ENCODE data around the gene DNER. TPM values are rescaled to one million over a fixed set of nuclear protein-coding genes. Genes with fewer than 3 reads are reported as not detected.

DNER gene
- total and polyA plus RNA-seq, 2 donors (not counting 3 experiments of a cell fraction or from before 2014, with no cell fraction given), result 0.01 TPM; not detected in 1

DNA sequence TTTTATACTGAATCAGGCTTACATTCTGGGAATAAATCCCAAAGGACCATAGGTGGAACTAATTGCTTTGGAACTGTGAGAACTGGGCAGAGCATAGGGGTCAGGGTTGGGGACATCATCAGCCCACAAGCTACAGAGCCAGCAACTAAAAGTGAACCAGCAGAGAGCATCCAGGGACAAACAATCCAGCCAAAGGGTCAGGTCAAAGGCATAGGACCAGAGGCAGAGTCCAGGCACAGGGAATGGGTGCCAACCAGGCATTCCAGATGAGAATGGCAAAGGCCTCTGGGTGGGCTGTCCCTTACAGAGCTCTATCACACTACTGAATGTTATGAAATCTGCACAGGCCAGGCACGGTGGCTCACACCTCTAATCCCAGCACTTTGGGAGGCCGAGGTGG lies 12.3 kb upstream of the DNER start:
- Histone ChIP-seq H3K27ac (ENCODE audit: insufficient read depth, low read depth, low read length) (no peak overlapping the region), H3K9ac (replicated peaks; ENCODE audit: extremely low read depth, insufficient read depth, low read length) (no peak overlapping the region), H3K9me1 (replicated peaks; ENCODE audit: control insufficient read depth, extremely low read depth, insufficient read depth, low read length) (no peaks in the 10 kb centered on the region), H3K36me3 (ENCODE audit: control insufficient read depth in 2 of 2, extremely low read depth in 1 of 2, insufficient read depth in 2 of 2, low read length in 2 of 2) (no peaks in the 10 kb centered on the region), H2AFZ (ENCODE audit: low read depth, low read length) (no peak overlapping the region), H3K27me3 (ENCODE audit: control insufficient read depth in 2 of 2, insufficient read depth in 2 of 2, low read length in 2 of 2) (no peaks in the 10 kb centered on the region), H3K4me2 (ENCODE audit: insufficient read depth, low read length) (no peak overlapping the region), H3K4me1 (ENCODE audit: control insufficient read depth, extremely low read depth, insufficient read depth, low read length) (no peaks in the 10 kb centered on the region), H3K9me3 (replicated peaks; ENCODE audit: control insufficient read depth, insufficient read depth, low read length) (no peaks in the 10 kb centered on the region), H3K4me3 (replicated peaks in 1 of 3; ENCODE audit: insufficient read depth in 1 of 3, low read depth in 1 of 3, low read length in 3 of 3) (no peak overlapping the region), H4K20me1 (replicated peaks; ENCODE audit: control insufficient read depth, extremely low read depth, insufficient read depth, low read length) (no peaks in the 10 kb centered on the region), H3K79me2 (ENCODE audit: control insufficient read depth, insufficient read depth, low read length) (no peaks in the 10 kb centered on the region)
- DNase-seq (ENCODE audit: low read depth, low spot score) (no peak), FAIRE-seq (no peak)
- POLR2A ChIA-PET, result no interaction called here
- CTCF ChIA-PET, result no interaction called here
- dilution Hi-C loops (cut with MboI; ENCODE audit: extremely low pct_ligation_motif_present, low sequenced_read_pairs), result no loop called here
- intact Hi-C loops (cut with micrococcal nuclease), result no loop called here
- no peak for TF ChIP-seq GATA2 (IDR thresholded peaks at IDR 0.05; ENCODE audit: insufficient read depth, insufficient read length, low read depth, low read length)
- no peak for TF ChIP-seq JUN (IDR thresholded peaks at IDR 0.05; ENCODE audit: borderline replicate concordance, insufficient read depth, insufficient read length, low read depth)
- no peak for TF ChIP-seq EZH2 (IDR thresholded peaks at IDR 0.05; ENCODE audit: borderline replicate concordance, low read depth, low read length, severe bottlenecking)
- TF ChIP-seq, protein P1, sequence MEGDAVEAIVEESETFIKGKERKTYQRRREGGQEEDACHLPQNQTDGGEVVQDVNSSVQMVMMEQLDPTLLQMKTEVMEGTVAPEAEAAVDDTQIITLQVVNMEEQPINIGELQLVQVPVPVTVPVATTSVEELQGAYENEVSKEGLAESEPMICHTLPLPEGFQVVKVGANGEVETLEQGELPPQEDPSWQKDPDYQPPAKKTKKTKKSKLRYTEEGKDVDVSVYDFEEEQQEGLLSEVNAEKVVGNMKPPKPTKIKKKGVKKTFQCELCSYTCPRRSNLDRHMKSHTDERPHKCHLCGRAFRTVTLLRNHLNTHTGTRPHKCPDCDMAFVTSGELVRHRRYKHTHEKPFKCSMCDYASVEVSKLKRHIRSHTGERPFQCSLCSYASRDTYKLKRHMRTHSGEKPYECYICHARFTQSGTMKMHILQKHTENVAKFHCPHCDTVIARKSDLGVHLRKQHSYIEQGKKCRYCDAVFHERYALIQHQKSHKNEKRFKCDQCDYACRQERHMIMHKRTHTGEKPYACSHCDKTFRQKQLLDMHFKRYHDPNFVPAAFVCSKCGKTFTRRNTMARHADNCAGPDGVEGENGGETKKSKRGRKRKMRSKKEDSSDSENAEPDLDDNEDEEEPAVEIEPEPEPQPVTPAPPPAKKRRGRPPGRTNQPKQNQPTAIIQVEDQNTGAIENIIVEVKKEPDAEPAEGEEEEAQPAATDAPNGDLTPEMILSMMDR (IDR thresholded peaks at IDR 0.05; ENCODE audit: extremely low read depth in 1 of 2, insufficient read depth in 1 of 2, low read depth in 1 of 2, low read length in 2 of 2), result no peak
- no peak for TF ChIP-seq POLR2A (IDR thresholded peaks at IDR 0.05; ENCODE audit: low read depth, low read length)
- no peak for TF ChIP-seq FOS (IDR thresholded peaks at IDR 0.05; ENCODE audit: borderline replicate concordance, insufficient read depth, low read length)
- TF ChIP-seq POLR2AphosphoS5 (IDR thresholded peaks at IDR 0.05; ENCODE audit: insufficient read depth, low read depth, low read length), result no peak
- no peak for TF ChIP-seq MYC (IDR thresholded peaks at IDR 0.05; ENCODE audit: low read depth, low read length)
- TF ChIP-seq, protein P2, sequence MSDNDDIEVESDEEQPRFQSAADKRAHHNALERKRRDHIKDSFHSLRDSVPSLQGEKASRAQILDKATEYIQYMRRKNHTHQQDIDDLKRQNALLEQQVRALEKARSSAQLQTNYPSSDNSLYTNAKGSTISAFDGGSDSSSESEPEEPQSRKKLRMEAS (IDR thresholded peaks at IDR 0.05; ENCODE audit: insufficient read depth, insufficient read length), result no peak
- BruUV-seq (replicated peaks), result no TSS peak
